ENCODE measurements around the gene BTN2A1.

Gene BTN2A1

DNA sequence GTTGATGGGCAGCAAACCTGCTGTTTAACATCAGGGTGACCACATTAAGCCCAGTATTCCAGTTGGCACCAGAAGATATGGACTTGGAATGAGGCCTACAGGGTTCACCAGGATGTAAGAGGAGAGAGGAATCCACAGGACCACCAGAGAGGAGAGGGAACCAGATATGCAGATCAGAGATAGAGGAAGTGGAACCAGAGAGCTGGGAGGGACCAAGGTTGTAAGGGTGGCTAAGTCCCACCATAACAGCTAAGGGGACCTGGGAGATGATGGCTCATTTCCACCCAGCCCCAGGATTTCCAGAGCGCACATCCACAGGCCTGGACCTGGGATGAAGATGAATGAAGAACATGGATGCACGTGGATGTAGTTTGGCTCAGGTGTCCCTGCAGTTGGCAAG is 11.1 kb downstream of the BTN2A1 start:
- DNase-seq (ENCODE audit: low read depth) = no peak

DNA sequence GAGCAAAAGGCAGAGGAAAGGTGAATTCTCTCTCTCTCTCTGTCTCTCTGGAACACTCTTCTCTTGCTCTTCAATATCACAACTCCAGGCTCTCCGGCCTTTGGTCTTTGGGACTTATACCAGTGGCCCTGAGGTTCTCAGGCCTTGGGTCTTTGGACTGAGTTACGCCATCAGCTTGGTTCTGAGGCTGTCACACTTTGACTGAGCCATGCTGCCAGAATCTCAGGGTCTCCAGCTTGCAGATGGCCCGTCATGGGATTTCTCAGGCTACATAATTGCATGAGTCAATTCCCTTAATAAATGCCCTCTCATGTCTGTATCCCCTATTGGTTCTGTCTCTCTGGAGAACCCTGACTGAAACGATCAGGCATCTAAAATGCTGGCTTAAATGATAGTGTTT is 12.9 kb downstream of the BTN2A1 start:
- DNase-seq (ENCODE audit: low read depth) = no peak

DNA sequence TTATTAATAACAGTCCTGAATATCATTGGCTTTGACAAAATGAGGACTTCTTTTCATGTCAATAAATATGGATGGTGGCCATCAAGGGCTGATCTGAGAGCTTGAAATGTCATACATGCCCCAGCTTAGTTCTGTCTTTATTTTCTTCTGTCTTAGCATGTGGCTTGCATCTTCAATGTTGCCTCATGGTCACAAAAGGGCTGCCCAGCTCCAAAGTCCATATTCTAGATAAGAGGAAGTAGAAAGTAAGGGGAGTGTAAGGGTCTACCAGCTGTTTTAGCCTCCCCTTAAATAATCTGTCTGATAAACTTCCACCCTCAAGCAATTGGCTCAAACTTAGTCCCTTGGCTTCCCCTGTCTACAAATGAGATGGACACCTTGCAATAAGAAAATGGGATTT is 14.2 kb downstream of the BTN2A1 start:
- DNase-seq (ENCODE audit: low read depth) = no peak

DNA sequence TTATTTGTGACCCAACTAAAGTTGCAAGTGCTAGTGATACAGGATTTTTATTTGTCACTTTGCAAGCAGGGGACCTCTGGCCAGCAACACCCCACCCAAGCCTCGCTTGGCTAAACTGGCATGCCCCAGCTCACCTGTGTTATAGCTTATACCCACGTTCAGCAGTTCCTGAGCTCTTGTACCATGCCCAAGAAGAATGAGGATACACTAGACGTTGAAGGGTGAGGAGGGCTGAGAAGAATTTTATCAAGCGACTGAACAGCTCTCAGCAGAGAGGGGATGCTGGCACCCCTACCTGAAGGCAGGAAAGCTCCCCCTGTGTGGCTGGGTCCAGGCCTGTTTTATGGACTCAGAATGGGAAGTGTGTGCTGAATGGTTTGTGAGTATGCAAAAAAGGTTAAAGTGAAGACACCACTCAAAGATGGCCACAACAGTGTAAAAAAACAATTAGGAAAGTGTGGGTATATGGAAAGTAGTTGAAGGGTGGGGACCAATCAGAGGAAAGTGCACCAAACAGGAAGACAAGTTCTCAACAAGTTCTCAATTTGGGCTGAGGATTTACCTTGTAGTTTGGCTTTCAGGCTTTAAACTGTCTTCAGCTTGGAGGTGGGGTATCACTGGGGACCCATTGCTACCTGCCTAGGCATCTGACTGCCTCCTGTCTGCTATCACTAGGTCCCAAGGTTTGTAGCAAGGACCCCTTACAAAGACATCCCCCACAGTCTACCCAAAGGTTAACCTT is 15.0 kb downstream of the BTN2A1 start:
- DNase-seq (ENCODE audit: low read depth) = no peak

DNA sequence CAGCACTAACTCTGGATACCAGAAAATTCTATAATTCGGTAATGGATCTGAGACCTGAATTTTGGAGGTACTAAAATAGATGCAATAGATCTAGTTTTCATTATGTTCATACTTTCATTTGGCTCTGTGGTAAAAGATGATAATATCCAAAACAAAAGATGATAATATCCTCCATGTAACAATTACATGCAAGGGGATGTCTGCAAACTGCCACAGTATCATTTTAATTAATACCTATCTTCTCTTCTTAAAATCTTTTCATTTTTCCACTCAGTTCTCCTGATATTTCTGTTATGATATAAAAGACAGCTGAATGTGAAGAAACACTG is 15.6 kb downstream of the BTN2A1 start:
- DNase-seq (ENCODE audit: low read depth) = no peak

DNA sequence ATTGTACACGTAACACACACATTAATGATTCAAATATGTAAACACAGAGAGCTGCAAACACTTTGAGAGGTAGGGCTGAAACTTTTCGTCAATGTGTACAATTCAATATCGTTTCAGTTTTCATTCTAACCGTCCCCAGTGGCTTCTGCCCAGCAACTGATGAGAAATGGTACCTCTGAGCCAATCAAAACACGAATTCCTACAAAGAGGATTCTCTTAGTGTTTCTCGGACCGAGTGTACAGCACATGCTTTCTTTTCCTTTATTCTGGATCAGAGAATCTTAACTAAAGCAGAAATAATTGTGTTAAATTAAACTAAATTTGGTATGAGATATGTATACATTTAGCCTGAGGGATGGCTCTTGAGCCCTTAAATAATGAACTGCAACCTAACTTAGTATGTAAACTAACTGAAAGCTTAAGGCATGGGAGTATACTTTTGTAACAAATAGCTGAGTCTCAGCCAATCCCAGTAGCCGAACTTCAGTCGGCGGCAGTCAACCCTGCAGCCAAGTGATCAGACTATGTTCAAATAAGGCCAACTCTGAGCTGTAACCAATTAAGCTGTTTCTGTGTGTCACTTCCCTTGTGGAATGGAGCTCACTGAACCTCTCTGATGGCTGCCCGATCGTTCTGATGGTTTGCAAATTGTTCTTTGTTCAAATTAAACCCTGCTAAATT is 16.1 kb downstream of the BTN2A1 start:
- DNase-seq (ENCODE audit: low read depth) = peak; percentile 62

DNA sequence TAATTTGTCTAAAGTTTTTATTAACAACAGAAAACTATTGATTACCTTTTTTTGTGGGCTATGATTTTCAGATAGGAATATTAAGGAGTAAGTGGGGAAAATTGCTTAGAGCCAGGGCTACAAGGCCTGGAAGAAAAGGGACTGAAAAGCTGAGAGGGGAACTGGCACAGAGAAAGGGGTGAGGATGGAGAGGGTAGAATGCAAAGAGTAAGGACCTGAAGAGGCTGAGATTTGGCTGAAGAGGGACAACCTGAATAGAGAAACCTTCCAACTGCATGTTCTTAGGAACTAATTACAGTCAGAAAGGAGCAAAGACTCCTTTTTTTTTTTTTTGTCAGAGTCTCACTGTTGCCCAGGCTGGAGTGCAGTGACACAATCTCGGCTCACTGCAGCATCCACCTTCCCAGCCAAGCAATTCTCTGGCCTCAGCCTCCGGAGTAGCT is 16.7 kb downstream of the BTN2A1 start:
- DNase-seq (ENCODE audit: low read depth) = no peak

DNA sequence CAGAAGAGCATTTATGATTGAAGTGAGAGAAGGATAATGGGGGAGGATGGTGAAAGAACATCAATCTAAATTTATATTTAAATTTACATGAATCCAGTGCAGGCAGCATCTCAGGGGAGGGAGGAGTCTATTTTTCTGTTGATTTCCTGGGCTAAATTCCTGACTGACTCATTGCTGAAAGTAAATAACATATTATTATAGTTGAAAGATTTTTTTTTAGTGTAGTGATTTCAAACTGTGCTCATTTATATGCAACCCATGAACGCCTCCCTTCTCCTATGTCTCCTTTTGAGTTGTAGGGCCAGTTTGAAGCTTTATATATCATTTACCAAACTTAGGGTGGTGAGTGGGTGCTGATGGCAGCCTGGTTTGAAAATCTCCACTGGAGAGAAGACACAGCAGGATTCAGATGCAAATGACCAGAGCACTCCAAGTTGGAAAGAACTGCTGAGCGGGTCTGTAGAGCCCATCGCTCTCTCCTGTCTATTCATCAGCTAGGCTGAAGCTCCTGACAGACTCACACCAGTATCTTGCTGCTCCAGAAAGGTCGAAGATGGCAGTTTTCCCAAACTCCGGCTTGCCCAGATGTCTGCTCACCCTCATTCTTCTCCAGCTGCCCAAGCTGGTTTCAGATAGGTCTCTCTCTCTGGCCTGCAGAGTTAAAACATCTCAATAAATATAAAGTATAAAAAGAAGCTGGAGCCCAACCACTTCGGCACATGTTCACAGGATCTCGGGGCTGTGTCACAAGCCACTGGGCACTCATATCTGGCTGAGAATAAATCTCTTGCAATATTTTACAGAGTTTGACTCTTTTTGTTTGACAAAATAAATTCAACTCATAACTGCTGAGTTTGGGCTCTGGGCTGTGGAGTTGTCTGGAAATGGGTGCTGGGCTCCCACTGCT is 18.3 kb downstream of the BTN2A1 start:
- DNase-seq (ENCODE audit: low read depth) = no peak

DNA sequence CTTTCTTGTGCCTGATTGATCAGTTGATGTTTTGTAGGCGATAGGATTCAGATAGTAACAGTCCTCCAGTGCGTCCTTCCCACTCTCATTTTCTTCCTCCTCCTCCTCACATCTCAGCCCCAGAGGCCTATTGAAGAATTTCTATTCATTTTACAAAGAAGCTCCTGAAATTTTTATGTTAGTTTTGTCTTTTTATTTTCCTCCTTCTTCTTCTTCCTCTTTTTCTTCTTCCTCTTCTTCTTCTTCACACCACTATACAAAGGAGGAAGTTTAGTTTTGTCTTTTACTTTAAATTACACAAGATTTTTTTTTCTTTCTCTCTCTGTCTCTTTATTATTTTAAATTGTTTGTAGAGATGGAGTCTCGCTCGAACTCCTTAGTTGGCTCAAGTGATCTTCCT is 19.1 kb downstream of the BTN2A1 start:
- no peak for DNase-seq (ENCODE audit: low read depth)

DNA sequence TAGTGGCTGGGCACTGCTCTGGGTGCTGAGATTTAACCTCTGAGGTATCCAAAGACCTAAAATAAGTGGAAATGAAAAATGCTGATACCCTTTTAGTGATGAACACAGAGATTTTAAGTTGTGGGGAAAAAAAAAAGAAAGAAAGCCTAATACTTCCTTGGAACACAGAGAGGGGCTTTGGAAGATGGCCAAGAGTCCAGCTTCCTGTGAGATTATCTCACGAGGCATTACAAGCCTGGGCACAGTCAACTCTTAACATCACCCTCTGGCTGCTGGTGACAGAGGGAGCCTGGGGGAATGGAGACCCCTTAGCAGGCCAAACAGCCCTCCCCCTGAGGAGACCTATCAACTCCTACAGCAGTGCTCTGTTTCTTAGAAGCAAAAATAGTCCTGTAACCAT is 19.7 kb downstream of the BTN2A1 start:
- no peak for DNase-seq (ENCODE audit: low read depth)

DNA sequence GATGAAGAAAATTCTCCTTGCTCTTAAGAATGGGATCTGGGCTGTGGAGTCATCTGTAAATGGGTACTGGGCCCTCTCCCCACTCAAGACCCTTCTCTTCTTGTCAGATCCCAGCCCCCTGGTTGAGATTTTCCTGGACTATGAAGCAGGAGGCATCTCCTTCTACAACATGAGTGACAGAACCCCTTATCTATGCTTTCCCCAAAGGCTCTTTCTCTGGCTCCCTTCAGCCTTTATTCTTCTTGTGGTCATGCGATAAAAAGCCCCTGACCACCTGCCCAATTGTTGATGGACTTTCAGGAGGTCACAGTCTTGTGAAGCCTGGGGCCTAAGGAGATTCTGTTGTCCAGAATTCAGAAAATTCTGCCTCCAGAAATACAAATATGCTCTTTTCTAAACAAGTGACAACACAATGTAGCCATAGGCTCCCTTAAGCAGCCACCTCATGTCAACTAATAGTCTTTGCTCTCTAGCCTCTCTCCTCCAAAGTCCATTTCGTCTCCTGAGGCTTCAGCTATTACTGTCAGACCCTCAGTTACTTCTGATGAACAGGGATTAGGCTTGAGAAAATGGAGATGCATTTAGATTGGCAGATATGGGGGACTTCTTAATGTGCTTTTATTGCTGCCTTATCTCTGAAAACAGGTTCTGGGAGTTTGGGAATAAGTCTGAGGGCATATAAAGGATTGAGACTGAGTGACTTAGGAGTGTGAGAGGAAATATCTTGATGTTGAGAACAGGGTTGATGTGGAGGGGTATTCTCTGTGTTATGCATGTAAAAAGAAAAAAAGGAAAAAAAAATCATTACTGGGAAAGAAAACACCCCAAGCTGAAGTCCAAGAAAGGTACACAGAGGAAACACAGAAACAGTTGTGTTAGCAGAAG is 20.6 kb downstream of the BTN2A1 start:
- no peak for DNase-seq (ENCODE audit: low read depth)

DNA sequence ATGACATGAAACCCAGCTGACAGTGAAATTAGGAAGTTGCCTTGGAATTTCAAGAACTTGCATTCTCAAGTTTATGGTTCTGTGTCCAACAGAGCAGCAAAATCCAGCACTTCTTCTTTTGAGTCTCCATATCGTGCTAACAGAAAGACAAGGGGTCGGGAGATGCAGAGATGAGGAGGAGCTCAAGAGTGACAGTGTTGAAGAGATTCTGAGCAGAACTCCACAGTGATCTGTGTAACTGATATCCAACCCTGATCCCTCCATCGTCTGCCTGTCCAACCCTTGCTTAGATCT is 21.2 kb downstream of the BTN2A1 start:
- no peak for DNase-seq (ENCODE audit: low read depth)

DNA sequence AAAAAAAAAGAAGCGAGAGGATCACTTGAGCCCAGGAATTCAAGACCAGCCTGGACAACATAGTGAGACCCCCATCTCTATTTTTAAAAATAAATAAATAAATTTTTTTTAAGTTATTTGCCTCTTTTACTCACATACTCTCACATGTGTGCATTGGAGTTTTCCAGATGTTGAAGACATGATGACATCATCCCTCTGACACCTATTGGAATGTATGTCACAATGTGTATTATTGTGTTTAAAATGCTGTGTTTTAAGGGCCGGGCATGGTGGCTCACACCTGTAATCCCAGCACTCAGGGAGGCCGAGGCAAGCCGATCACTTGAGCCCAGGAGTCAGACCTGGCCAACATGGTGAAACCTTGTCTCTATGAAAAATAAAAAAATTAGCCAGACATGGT is 24.6 kb downstream of the BTN2A1 start:
- no peak for DNase-seq (ENCODE audit: low read depth)

DNA sequence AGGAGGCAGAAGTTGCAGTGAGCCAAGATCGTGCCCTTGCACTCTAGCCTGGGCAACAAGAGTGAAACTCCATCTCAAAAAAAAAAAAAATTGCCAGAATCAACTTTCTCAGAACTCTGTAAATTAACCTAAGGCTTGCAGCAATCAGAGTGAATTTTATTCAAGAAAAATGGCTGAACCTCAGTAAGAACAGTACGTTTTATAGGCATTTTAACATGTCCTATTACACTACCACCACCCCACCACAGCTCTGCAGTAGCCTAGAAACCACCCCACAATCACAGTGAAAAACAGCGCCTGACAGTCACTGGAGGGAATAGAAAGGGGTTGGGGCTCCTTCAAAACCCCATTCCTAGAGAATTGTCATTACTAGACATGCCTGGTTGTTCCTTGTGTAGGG is 26.0 kb downstream of the BTN2A1 start:
- DNase-seq (ENCODE audit: low read depth) = no peak

DNA sequence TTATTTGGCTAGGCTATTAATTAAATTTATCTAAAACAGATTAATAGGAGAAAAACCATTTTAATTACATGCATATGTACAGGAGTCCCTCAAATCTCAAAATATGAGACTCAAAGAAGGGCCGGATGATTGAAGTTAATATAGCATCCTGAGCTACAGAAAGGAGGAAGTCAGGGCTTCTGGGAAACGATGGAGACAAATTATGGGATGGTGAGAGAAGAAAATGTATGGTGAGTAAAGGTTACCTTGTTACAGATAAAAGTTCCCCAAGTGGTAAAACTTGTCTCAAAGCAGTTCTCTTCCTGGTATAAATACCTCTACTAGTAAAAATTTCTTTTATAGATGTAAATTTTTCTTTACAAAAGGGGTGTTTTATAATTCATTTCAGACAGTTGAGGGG is 26.4 kb downstream of the BTN2A1 start:
- DNase-seq (ENCODE audit: low read depth) = no peak

DNA sequence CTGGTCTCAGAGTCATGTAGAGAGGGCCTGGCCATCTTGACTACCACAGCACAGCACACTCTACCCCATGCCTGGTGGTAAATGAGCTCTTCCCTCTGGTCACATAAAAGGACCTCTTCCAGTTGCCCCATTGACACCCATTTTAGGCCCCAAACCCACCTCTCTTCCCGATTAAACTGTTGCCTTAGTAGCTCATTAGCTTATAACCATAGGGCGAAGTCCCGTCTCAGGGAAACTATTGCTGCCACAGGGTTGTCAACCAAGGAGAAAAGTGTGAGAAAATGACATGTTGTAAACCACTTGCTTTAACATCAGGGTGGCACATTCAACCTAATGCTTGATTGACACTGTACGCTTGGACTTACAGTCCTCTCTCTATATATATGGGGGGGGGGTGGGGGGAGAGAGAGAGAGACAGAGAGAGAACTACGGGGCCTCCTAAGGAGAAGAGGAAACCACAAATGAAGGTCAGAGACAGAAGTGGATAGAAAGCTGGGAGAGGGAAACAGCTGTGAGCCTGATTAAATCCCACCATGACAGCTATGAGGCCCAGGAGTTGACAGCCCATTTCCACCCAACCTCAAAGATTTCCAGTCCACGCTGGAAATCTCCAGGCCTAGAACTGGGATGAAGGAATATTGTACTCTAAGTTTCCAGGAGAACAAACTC is 27.5 kb downstream of the BTN2A1 start:
- no peak for DNase-seq (ENCODE audit: low read depth)

DNA sequence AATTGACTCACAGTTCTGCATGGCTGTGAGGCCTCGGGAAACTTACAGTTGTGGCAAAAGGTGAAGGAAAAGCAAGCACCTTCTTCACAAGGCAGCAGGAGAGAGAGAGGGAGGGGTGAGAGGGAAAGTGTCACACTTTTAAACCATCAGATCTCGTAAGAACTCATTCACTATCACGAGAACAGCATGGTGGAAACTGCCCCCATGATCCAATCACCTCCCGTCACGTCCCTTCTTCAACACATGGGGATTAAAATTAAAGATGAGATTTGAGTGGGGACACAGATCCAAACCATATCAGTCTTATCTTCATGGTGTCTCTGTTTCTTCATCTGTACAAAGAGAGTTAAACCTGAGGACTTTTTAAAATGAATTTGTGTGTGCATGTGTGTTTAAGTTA is 28.6 kb downstream of the BTN2A1 start:
- no peak for DNase-seq (ENCODE audit: low read depth)

DNA sequence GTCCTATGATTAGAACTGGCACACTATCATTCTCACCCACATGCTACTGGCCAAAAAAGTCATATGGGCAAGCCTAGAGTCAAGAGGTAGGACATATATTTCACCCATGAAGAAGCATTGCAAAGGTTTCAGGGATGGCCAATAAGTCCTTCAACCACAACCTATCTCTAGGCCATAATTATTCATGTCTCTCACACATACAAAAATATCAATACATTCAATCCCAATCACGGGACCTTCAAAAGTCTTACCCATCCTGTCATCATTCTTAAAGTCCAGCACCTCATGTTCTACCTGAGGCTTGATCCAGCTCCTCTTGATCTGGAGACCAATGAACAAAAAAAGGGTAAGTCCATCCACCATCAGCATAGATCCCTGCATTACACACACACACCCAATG is 29.7 kb downstream of the BTN2A1 start:
- no peak for DNase-seq (ENCODE audit: low read depth)

DNA sequence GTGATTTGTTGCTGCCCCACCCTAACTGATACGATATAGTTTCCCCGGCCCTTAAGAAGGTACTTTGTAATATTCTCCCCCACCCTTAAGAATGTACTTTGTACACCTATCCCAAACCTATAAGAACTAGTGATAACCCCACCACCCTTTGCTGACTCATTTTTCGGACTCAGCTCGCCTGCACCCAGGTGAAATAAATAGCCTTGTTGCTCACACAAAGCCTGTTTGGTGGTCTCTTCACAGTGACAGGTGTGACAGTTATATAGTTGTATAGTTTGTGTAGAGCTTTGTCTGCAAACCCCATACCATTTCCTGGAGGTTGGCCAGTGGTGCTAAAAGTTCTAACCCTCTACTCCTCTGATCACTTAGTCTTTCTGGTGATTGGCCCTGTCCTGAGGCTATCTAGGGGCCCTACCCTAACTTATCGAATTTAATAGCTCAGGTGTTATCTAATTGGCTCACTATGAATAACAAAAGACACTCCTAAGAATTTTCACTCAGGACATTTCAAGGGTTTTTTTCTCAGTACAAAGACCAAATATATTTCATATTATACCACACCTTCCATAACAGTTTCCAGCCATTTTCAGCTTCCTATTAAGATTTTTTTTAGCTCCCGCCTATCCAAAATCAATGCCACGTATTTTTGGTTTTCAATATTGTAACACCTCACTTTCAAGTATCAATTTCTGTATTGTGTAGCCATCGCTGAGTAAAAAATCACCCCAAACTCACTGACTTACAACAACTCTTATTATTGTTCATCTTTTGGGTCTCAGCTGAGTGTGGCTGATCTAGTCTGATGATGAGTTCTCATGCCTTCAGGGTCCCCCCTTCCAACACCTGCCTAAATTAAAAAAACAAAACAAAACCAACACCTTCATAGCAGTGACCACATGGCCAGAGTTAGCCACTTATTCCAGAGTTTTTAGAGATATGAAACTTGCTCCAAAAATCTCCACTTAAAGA is 32.5 kb downstream of the BTN2A1 start:
- DNase-seq (ENCODE audit: low read depth) = no peak

DNA sequence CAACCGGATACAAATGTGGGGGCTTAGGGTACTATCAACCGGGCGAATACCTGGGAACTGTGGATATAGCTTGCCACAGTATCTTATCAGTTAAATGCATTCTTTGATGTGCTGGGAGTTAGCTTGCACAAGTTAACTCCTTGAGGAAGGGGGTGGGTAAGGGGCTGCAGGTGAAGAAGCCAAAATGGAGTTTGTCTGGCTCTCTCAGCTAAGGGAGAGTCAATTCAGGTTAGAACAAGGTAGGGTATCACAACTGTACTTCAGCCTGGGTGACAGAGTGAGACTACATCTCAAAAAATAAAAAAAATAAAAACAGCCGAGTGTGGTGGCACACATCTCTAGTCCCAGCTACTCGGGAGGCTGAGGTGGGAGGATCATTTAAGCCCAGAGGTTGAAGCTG is 33.8 kb downstream of the BTN2A1 start:
- no peak for DNase-seq (ENCODE audit: low read depth)

Measured in activated gamma-delta T cell treated with anti-CD3 and anti-CD28 coated beads, Interleukin-2, amount 50 U/mL, for 16 hours (primary cell).